ENCODE results near the gene CRADD.

DNA sequence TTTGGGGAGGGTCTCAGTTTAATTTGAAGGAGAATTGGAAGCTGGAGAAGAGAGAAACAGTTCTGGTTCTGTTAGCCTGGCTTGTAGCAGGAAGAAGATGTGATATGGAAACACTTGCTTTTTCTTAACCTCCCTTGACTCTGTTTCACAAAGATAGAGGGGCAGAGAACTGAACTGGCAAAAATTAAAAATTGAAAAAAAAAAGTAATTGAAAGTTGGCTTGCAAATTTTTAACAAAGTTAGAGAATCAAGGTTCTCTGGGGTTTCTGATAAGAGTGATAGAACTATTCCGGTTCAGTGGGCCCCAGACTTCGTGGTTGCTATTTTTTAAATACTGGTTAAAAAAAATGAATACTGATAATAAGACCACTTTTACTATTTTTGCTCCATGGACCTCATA lies 2.8 kb downstream of the CRADD start:
- TF ChIP-seq CTCF (IDR thresholded peaks at IDR 0.05; ENCODE audit: insufficient read depth, low read length) (no peak), POLR2AphosphoS5 (IDR thresholded peaks at IDR 0.05; ENCODE audit: low read depth) (no peak), SPI1 (IDR thresholded peaks at IDR 0.05; ENCODE audit: borderline replicate concordance, low read depth) (no peak), GABPA (IDR thresholded peaks at IDR 0.05; ENCODE audit: low read depth) (no peak)
- TF ChIP-seq, protein P1, sequence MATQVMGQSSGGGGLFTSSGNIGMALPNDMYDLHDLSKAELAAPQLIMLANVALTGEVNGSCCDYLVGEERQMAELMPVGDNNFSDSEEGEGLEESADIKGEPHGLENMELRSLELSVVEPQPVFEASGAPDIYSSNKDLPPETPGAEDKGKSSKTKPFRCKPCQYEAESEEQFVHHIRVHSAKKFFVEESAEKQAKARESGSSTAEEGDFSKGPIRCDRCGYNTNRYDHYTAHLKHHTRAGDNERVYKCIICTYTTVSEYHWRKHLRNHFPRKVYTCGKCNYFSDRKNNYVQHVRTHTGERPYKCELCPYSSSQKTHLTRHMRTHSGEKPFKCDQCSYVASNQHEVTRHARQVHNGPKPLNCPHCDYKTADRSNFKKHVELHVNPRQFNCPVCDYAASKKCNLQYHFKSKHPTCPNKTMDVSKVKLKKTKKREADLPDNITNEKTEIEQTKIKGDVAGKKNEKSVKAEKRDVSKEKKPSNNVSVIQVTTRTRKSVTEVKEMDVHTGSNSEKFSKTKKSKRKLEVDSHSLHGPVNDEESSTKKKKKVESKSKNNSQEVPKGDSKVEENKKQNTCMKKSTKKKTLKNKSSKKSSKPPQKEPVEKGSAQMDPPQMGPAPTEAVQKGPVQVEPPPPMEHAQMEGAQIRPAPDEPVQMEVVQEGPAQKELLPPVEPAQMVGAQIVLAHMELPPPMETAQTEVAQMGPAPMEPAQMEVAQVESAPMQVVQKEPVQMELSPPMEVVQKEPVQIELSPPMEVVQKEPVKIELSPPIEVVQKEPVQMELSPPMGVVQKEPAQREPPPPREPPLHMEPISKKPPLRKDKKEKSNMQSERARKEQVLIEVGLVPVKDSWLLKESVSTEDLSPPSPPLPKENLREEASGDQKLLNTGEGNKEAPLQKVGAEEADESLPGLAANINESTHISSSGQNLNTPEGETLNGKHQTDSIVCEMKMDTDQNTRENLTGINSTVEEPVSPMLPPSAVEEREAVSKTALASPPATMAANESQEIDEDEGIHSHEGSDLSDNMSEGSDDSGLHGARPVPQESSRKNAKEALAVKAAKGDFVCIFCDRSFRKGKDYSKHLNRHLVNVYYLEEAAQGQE (IDR thresholded peaks at IDR 0.05; ENCODE audit: insufficient replicate concordance, low read depth): no peak
